NCI-H2227 treated with DMSO at 0.1 percent for 48 hours (cell line): ENCODE results near the gene UGT2B15.
"Not testable (repeated sequence)": the region's sequence is repeated elsewhere in the genome, so short reads cannot be mapped to it uniquely, and the experiment has no call there.

Experiments used
- DNase-seq: peaks from one replicate; lab custom pipeline; 2025; lab: John Stamatoyannopoulos, UW

UGT2B15 gene

GRCh38 chr4:68655764-68656444, 14.5 kb downstream of the UGT2B15 start:
- no peak for DNase-seq

DNA sequence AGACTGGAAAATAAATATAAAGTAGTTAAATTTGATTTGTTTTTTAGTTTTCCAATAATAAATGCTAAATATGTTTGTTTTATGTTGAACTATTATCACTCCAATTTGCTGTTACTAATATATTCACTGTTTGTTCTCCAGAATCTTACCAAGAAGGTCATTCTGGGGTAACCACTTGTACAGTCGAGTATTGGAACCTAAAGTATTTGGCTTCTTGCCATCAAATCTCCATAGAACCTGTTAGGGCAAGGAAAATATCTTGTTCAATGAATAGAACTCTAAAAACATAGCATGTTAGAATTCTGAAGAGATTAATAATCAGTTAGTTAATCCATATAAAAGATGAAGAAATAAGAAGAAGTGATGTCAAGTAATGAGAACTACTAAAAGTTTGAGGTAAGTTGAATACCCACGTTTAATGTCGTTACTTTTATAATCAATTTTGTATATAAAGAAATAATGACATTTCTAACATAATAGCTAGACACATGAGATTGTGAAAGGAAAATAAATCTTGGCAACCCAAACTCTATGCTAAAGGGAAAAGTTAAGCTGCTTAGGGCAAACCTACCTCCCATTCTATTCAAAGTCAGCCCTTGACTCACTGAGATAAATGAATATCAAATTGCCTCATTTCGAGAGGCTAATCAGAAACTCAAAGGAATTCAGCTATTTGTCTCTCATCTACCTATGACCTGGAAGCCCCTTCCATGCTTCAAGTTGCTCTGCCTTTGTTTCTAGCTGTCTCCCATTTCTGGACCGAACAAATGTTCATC, 15.3 kb downstream of the UGT2B15 start:
- DNase-seq = no peak

DNA sequence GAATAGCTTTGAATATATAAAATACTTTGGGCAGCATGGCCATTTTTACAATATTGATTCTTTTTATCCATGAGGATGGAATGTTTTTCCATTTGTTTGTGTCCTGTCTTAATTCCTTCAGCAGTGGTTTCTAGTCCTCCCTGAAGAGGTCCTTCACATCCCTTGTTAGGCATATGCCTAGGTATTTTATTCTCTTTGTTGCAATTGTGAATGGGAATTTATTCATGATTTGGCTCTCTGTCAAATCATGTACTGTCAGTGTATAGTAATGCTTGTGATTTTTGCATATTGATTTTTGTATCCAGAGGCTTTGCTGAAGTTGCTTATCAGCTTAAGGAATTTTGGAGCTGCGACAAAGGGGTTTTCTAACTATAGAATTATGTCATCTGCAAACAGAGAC, 18.5 kb downstream of the UGT2B15 start:
- DNase-seq = no peak

DNA sequence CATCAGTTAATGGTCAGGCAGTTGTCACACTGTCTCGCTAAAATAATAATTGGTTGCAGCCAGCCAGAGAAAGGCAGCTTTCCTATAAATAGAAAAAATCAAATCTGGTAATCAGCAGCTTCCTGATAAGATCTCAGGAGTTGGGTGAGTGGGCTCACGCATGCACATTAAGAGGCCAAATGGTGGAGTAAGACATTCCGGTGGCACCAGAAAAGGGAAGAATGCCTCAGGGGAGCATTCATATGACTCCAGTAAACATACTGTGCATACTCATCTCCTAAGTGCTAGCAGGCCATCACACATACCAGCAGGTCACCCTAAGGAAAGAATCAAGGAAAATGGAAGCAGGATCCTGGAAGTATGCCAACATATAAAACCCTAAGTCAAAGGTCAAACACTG, 40.1 kb downstream of the UGT2B15 start:
- DNase-seq = no peak

DNA sequence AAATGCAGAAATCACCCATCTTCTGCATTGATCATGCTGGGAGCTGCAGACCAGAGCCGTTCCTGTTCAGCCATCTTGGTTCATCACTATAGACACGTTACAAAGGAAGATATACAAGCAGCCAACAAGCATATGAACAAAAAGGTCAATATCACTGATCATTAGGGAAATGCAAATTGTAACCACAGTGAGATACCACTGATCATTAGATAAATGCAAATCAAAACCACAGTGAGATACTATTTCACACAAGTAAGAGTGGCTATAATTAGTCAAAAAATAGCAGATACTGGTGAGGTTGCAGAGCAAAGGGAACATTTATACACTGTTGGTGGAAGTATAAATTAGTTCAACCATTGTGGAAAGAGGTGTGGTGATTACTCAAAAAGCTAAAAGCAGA, 47.7 kb downstream of the UGT2B15 start:
- DNase-seq = not testable (repeated sequence)

DNA sequence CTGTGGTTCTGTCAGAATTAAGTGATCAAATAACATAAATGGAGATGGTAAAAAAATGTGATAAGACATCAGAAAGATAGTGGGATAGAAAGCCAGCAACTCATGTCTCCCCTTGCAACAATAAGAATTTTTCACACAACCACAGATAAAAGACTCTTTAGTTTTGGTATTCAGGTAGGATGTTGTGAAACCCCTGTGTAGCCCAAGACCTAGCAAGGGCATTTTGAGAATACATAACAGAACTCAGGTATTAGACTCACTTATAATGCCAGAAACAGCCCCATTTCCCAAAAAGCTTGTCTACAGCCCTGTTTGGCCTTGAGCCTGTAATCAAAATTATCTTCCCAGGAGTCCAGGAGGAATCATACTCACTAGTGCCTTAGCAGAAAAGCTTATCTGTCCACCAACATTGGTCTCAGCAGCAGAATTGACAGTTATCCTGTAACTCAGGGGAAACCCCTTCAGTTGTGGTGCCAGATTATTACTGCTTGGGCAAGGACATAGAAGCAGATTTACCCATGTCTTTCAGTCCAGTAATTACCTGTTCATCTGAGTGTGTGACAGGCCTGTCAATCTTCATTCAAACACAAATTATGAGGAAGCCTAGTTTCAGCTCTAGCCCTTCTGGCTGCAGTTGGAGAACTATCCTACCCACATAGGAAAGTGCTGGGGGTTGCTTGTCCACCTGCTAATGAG, 53.3 kb downstream of the UGT2B15 start:
- DNase-seq = no peak

- no peak for DNase-seq
These were observed 54.6 kb downstream of the UGT2B15 start for GRCh38 chr4:68615699-68616422.

DNA sequence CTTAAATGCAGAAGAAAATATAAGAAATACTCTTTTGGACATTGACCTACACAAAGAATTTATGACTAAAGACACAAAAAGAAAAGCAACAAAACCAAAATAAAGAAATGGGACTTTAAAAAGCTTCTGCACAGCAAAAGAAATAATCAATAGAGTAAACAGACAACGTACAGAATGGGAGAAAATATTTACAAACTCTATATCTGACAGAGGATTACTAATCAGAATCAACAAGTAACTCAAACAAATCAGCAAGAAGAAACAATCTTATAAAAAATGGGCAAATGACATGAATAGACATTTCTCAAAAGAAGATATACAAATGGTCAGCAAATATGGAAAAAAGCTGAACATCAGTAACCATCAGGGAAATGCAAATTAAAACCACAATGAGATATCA, 56.7 kb downstream of the UGT2B15 start:
- no peak for DNase-seq

DNA sequence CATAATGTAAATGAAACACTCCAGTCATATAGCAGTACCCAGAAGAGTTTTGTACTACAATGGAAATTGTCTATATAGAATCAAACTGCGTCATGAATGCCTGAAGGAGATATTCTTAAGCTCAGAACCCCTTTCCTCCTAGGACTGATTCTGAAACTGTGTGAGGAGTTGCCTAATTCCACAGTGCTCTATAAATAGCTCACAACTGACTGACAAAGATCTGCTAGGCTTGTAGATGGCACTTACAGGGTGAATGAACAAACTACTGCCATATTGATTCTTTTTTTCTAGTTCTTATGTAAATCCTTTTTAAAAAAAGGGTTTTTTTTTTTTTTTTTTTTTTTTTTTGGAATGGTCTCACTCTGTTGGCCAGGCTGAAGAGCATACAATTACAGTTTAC, 64.2 kb downstream of the UGT2B15 start:
- DNase-seq = no peak

DNA sequence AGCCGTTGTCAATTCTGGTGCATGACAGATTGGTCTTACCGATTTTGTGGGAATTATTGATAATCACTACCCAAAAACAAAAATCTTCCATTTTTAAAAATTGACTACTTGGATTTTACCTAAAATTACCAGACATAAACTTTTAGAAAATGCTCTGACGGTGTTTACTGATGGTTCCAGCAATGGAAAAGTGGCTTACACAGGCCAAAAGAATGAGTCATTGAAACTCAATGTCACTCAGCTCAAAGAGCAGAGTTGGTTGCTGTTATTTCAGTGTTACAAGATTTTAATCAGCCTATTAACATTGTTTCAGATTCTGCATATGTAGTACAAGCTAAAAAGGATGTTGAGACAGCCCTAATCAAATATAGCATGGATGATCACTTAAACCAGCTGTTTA, 71.3 kb downstream of the UGT2B15 start:
- DNase-seq = no peak

DNA sequence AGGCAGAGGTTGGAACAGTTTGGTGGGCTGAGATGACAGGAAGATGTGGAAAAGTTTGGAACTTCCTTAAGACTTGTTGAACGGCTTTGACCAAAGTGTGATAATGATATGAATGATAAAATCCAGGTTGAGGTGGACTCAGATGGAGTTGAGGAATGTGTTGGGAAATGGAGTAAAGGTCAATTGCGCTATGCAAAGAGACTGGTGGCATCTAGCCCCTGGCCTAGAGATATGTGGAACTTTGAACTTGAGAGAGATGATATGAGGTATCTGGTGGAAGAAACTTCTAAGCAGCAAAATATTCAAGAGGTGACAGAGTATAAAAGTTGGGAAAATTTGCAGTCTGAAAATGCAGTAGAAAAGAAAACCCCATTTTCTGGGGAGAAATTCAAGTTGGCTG, 73.0 kb downstream of the UGT2B15 start:
- no peak for DNase-seq
